Measurements from ENCODE around the gene ZNF175.

GRCh38 chr19:51548891-51549305, 22.2 kb upstream of the ZNF175 start:
- TF ChIP-seq CTCF (IDR thresholded peaks at IDR 0.05; ENCODE audit: low read depth, low read length, poor library complexity, severe bottlenecking) = no peak
- TF ChIP-seq EZH2phosphoT487 (IDR thresholded peaks at IDR 0.05; ENCODE audit: borderline replicate concordance, low read length) = no peak
